K562 treated with DMSO at 1 percent for 12 hours (cell line): ENCODE data around the gene LIMCH1. TPM values are rescaled to one million over a fixed set of nuclear protein-coding genes. Genes with fewer than 3 reads are reported as not detected.

Experiments
- total RNA-seq: library from RNA; unstranded; fragments of 300-600 nt; gene quantifications from 2 replicates; pipeline ENCODE4 v1.2.3, GENCODE V29; 2022; ENCODE audit not compliant: insufficient read depth

The LIMCH1 gene, protein sequence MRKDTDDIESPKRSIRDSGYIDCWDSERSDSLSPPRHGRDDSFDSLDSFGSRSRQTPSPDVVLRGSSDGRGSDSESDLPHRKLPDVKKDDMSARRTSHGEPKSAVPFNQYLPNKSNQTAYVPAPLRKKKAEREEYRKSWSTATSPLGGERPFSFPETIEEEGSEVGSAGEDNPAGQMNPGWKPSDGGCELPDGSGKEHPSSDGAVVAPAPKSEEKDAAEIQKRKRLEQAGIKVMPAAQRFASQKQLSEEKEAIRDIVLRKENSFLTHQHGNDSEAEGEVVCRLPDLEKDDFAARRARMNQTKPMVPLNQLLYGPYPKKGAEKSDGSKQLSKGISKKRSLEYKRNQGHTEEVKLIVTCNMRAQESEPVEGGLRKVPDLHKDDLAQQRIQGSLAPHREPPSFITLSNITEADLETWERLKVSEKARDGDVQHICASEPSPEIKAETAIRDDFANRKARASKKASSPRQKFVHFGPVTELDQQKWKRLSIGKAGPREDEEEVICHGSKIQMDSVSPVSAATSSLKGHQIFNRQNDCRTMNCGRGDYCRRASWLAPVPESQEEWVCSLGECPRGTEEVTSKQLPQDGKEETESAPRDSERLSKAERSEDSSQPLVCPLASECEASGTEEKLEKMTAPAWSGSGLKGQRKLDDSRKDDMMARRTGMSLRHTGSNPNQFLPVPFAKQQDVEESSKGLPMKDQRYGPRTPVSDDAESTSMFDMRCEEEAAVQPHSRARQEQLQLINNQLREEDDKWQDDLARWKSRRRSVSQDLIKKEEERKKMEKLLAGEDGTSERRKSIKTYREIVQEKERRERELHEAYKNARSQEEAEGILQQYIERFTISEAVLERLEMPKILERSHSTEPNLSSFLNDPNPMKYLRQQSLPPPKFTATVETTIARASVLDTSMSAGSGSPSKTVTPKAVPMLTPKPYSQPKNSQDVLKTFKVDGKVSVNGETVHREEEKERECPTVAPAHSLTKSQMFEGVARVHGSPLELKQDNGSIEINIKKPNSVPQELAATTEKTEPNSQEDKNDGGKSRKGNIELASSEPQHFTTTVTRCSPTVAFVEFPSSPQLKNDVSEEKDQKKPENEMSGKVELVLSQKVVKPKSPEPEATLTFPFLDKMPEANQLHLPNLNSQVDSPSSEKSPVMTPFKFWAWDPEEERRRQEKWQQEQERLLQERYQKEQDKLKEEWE (N-terminal part only)
- not detected in 2 replicates for total RNA-seq

DNA sequence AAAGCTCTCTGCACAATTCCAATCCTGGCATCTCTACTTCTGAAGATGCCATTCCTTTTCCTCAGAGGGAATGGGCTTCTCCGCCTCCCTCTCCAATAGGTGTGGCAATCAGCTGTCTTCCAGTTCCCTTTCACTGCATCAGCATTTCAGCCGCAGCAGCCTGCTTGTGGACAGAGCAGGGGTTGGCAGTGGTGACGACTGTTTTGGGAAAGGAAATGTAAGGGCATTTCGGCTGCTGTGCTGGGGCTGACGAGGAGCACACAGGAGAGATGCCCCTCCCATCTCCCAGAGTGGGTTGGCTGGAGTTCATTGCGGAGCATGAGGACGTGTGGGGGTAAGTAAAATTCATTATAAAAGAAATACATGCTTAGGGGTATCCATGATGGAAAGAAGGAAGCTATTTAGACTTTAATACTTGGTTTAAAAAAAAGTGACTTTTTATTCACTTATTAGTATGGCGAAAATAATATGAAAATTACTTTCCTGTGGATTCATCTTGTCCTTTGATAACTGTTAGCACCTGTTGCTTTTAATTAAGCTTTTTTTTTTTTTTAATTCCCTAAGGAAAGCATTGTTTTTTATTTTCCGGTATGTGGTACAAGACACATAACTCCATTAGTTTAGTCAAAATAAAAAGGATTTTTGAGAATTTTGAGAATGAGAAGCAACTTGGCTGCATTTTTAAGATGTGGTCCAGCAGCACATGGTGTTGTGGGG, at the start of gene LIMCH1:
Gene LIMCH1, plus strand, starts transcription at position 141 of the 717 bp plus-strand sequence. CDS start 67,839 bp downstream, outside the sequence.

DNA sequence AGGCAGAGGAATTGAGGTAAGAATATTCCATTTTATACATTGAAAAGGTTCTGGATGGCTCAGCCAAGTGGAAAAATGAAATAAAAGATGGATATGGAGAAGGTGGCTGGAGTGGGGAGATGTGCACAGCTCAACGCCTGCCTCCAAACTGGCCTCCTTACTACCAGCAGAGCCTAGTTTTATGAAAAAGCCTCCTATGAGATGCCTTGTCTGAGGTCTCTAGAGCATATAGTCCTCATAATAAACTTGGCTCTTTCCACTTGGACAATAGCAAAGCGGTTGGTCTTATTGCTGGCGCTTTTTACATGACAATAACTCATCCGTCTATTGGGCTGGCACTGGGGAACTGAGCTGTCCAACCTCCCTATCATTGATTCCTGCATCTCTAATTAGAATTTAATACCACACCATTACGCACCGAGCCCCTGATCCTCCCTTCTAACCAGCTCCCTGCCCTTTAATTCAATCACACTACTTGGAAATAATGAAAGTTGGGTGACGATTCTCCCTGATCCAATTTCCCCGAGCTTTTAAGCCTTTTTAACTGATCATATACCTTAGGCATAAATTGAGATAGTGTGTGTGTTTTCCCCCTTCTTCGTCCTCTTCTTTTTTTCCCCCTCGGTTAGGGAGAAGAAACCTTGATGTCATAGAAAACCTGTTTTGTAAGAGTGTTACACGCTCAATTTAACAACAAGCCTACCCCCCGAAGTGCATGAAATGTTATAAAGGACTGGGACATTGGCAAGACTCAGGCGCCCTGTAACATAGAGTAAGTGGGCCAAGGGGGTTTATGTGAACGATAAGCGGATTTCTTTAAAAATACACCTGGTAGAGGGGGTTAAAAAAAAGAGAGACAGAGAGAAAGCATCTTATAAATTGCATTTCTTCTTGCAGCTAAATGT, 210.9 kb downstream of the LIMCH1 start, which contains the start of gene PHOX2B:
Gene PHOX2B, minus strand, starts transcription at position 155 of the 905 bp plus-strand sequence. Its CDS starts 115 bp downstream, at position 40.

Other genes with a start within 250 kb of the LIMCH1 start
- gene PHOX2B, start 210.6 kb downstream of the LIMCH1 start, total RNA-seq = not detected in 2 replicates